HS-27A (cell line): ENCODE data around the gene ADAM33.

Source experiments
- DNase-seq: peaks from one replicate; pipeline ENCODE4 v3.0.0-alpha.2; 2012; ENCODE audit warnings: low read depth, missing footprints

The ADAM33 gene

DNA sequence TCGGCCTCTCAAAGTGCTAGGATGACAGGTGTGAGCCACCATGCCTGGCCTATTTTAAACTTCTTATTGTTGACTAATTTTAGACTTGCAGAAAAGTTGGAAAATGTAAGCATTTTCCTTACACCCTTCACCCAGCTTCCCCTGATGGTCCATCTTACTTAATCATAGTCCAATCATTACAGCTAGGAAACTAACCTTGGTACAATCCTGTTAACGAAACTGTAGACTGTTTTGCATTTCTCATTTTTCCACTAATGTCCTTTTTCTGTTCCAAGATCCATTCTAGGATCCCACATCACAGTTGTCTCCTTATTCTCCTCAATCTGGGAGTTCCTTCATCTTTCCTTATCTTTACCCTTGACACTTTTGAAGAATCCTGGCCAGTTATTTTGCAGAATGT is 18.0 kb downstream of the ADAM33 start:
- DNase-seq, result no peak

- DNase-seq, result no peak
These were observed 18.6 kb downstream of the ADAM33 start, which contains the start of gene GFRA4 for GRCh38 chr20:3663031-3663701. GFRA4 (minus strand) TSS chr20:3663399; CDS start chr20:3663399, 0 bp downstream.

DNA sequence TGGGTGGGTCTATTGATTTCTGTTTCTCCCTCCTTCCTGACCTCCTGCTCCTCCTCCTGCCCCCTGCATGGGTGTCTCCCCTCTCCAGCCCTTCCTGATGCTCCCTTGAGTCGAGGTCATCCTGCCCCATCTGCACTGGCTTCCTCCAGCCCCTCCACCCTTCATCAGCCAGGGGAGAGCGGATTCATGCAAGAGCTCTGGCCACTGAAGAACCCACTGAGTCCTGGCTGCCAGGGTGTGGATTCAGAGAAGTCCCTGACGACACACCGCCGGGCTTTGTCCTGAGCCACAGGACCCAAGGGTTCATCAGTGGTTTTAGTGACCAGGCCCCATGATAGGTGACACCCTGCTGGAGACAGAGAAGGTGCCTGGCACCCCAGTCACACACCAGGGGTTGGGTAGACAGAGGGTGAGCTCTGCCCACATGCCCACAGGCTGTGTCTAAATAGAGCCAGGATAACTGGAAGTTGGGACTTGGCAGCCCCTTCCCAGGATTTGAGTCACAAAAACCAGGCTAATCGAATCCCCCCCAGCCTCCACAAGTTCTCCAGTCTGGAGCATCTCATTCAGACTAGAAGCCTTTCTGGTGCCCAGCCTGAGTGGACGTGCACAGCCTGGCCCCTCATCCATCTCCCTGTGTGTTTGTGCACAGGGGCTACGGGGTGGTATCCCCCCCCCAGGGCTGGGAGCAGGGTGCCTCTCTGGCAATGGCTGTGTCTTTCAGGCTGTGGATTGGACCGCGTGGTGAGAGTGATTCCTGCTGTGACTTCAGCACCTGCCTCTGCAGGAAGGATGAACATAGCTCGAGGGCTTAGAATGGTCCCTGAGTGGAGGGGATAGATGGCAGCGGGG is 19.8 kb downstream of the ADAM33 start:
- DNase-seq, result no peak

DNA sequence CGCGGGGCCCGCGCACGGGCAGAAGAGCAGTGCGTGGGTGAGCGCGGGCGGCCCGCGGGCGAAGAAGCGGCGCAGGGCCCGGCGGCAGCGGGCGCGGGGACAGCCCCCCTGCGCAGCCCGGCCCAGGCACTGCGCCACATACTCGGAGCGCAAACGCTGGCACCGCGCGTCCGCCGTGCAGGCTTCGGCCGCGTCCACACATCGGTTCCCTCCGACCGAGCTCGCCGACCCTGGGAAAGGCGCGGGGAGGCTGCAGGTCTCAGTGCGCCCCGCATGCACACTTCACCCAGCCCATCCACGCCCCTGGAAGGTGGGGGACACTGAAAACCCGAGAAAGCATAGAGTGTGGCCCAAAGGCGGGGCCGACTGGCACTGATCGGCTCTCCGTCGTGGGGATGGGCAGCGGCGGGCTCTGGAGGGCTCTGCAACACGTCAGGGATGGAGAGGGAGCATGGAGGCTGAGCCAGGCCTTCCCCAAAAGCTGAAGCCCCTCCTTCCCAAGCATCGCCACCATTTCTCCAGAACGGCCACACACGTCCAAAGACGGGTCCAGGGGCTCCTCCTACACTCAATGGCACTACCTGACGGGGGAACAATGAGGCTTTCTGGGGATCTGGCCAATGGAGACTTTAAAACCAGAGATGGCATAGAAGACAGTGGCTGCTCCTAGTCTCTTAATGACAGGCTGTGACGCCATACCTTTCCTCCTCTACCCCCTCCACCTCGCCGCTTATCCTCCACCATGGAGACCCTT is 20.6 kb downstream of the ADAM33 start:
- no peak for DNase-seq

DNA sequence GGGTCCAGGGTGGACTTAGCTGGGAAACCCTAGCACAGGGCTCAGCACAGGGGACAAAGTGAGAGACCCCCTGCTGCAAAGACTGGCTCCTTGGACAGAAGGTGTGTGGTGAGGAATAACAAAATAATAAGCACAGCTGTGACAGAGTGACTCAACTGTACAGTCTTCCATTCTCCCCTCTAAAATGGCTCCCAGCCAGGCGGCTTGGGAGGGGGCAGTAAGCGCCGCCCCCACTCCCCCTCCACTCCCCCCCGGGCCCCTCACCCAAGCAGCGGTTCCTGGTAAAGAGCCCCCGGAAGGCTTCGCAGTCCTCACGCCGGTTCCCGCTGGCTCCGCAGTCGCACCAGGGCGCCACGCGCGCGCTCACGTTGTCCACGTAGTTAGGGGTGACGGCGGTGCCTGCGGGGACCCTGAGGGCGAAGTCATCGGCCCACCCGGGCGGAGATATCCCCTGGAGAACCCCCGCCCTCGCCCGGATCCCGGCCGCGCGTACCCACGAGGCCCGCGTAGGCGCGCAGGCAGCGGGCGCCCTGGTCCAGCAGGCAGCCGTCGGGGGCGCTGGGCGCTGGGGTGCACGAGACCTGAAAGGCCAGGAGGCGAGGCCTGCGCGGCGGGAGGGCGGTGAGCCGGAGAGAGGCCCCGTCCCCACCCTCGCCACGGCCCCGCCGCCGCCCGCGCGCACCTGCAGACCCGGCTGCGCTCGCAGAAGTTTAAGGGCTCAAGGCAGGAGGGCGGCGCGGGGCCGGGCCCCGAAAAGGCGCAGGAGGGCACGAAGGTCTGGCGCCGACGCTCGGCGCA is 21.3 kb downstream of the ADAM33 start:
- DNase-seq, result no peak

GRCh38 chr20:3659492-3660261 is 22.1 kb downstream of the ADAM33 start:
- DNase-seq, result no peak

GRCh38 chr20:3658716-3659491 is 22.9 kb downstream of the ADAM33 start:
- DNase-seq, result no peak

- no peak for DNase-seq
These were observed 23.6 kb downstream of the ADAM33 start for GRCh38 chr20:3658019-3658715.

DNA sequence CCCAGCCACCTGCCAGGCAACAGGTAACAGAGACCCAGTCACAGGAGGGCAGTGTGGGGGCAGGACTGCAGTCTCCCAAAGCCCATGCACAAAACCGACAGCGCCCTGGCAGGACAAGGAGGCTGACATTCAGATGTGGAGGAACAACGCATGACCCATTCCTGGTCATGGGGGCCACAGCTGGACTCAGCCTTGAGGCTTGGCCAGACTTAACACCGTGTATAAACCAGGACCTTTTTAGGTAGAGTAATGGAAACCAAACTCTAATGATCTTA is 26.7 kb downstream of the ADAM33 start:
- DNase-seq, result no peak

GRCh38 chr20:3654326-3655130 is 27.3 kb downstream of the ADAM33 start:
- no peak for DNase-seq

GRCh38 chr20:3653921-3654320 is 27.9 kb downstream of the ADAM33 start:
- DNase-seq, result no peak

GRCh38 chr20:3652676-3653596 is 28.9 kb downstream of the ADAM33 start:
- no peak for DNase-seq

DNA sequence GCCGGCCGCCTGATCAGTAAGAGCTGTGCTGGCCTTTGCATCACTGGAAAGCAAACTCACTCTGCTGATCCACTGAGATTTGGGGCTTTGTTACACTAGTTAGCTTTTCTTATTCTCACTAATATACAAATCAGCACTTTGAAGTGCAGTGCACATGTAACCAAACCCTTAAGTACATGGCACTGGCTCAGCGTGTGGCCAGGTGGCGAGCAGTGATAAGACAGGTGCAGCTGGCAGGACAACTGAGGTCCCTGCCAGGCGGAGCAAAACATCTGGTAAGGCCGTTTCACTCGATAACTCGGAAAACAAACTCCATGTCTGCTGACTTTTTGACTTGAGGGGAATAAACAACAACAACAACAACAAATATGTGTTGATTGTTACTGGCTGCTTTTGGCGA is 29.6 kb downstream of the ADAM33 start:
- no peak for DNase-seq

DNA sequence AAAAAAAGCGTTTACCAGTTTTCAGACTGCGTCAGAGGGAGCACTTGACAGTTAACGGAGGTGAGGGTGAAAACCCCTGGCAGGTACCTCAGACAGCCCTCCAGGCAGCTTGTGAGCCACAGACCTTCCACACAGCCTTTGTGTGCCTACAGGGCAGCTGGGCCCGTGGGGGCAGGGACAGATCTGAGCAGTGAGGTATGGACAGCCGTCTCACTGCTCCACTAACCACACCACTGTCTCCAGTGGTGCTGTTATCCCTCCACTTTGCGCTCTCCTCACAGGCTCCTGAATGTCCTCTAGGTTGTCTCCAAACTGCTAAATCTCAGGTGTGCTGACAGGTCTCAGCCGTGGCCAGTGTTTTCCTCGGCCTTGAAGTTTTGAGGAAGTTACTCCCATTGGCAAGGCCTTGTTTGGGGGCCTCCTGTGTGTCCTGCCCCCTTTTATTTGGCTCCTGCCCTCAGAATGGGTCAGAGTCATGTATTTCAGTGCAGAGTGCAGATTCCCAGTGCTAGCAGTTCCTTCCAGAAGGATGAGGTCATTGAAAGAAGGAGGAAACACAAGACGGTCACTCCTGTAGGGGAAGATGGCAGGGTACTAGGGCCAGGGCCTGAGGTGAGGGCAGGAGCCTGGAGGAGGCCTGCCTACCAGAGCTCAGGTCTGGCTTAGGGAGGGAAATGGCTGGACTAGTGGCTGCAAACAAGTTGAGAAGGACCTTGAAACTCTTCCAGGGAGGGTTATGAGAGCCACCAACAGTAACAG is 30.4 kb downstream of the ADAM33 start:
- no peak for DNase-seq

DNA sequence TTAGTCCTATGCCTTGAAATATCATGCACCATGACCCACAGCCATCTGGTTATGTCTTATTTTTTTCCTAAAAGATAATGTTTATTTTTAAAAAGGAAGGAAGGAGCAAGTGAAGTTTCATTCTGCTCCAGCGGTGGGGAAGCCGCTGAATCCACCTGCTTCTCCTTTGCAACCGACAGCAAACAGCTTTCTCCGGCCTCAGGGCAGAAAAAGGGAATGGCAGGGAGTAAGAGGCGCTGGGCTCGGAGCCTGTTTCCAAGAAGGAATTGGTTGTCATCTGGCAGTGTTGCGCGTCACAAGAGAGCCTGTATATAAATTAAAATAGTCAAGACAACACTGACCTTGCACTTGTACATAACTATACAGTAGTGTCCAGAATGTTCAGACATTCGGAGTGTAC is 32.9 kb downstream of the ADAM33 start:
- no peak for DNase-seq

DNA sequence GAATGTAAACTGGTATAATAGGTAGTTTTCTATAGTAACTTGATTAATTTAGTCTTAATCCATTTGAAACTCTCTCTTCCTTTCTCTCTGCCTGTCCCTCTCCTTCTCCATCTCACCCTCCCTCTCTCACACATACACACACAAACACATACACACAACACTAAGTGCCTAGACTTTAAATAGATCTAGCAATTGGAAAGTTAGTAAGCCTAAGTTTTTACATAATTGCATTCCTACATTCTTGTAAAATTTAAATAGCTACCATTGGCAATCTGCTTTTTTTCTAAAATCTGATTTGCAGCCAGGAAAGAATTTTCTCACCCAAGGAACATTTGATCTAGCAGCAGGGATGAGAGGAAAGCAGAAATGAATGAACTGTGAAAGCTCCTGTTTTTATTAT is 34.3 kb downstream of the ADAM33 start:
- no peak for DNase-seq

DNA sequence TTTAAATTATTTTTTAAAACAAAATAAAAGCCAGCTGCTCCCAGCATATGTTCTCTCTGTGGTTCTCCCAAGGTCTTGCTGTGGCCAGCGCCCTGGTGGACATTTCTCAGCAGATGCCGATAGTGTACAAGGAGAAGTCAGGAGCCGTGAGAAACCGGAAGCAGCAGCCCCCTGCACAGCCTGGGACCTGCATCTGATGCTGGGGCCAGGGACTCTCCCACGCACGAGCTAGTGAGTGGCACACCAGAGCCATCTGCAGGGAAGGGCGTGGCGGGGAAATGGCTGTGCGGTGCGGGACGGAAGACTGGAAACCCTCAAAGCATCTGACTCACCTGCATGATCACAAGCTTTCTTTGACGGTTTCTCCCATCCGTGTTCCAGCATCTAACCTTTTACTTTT is 35.2 kb downstream of the ADAM33 start:
- DNase-seq, result no peak
